ENCODE data around the gene GPC6. TPM values are rescaled to one million over a fixed set of nuclear protein-coding genes. Genes with fewer than 3 reads are reported as not detected.
A peak's percentile ranks its signal among the peaks of the same experiment; 100 is the strongest.

Gene GPC6
- total RNA-seq, 1 donor from 2014 or later = 16.1 TPM

- no peaks in the 10 kb centered on the region for H3K36me3 Mint-ChIP-seq (ENCODE audit: low read depth, unreplicated experiment)
- no peak for DNase-seq (ENCODE audit: low spot score)
- no peak overlapping the region for H3K27ac Mint-ChIP-seq (ENCODE audit: unreplicated experiment)
- peaks cover 2% of the 10 kb centered on the region for H3K27me3 Mint-ChIP-seq (ENCODE audit: unreplicated experiment)
- TF ChIP-seq CTCF (IDR thresholded peaks at IDR 0.05; ENCODE audit: unreplicated experiment) = no peak
- H3K4me3 Mint-ChIP-seq (ENCODE audit: unreplicated experiment) = no peak overlapping the region
- H3K4me1 Mint-ChIP-seq (ENCODE audit: unreplicated experiment) = peaks cover 11% of the 10 kb centered on the region
- no peaks in the 10 kb centered on the region for H3K9me3 Mint-ChIP-seq (ENCODE audit: unreplicated experiment)
Observed at GRCh38 chr13:93305886-93306285, 79.3 kb downstream of the GPC6 start.

- H3K27ac Mint-ChIP-seq (ENCODE audit: unreplicated experiment) = no peak overlapping the region
- peaks cover 2% of the 10 kb centered on the region for H3K27me3 Mint-ChIP-seq (ENCODE audit: unreplicated experiment)
- H3K4me1 Mint-ChIP-seq (ENCODE audit: unreplicated experiment) = peaks cover 11% of the 10 kb centered on the region
- H3K4me3 Mint-ChIP-seq (ENCODE audit: unreplicated experiment) = no peak overlapping the region
- DNase-seq (ENCODE audit: low spot score) = no peak
- TF ChIP-seq CTCF (IDR thresholded peaks at IDR 0.05; ENCODE audit: unreplicated experiment) = no peak
- no peaks in the 10 kb centered on the region for H3K9me3 Mint-ChIP-seq (ENCODE audit: unreplicated experiment)
- no peaks in the 10 kb centered on the region for H3K36me3 Mint-ChIP-seq (ENCODE audit: low read depth, unreplicated experiment)
Observed at GRCh38 chr13:93307136-93307535, 80.5 kb downstream of the GPC6 start.

- no peaks in the 10 kb centered on the region for H3K36me3 Mint-ChIP-seq (ENCODE audit: low read depth, unreplicated experiment)
Observed at GRCh38 chr13:93307651-93308050, 81.0 kb downstream of the GPC6 start.

GRCh38 chr13:93309886-93310523 lies 83.4 kb downstream of the GPC6 start:
- Mint-ChIP-seq H3K36me3 (ENCODE audit: low read depth, unreplicated experiment) (no peaks in the 10 kb centered on the region), H3K4me1 (ENCODE audit: unreplicated experiment) (peaks cover 11% of the 10 kb centered on the region), H3K4me3 (ENCODE audit: unreplicated experiment) (no peak overlapping the region), H3K27ac (ENCODE audit: unreplicated experiment) (peak overlapping the region; percentile 96), H3K9me3 (ENCODE audit: unreplicated experiment) (no peaks in the 10 kb centered on the region), H3K27me3 (ENCODE audit: unreplicated experiment) (peaks cover 2% of the 10 kb centered on the region)
- no peak for TF ChIP-seq CTCF (IDR thresholded peaks at IDR 0.05; ENCODE audit: unreplicated experiment)
- DNase-seq (ENCODE audit: low spot score) = no peak

More at GRCh38 chr13:93307651-93308050, 81.0 kb downstream of the GPC6 start:
- Mint-ChIP-seq H3K27me3 (ENCODE audit: unreplicated experiment) (peaks cover 2% of the 10 kb centered on the region), H3K4me1 (ENCODE audit: unreplicated experiment) (peaks cover 11% of the 10 kb centered on the region), H3K27ac (ENCODE audit: unreplicated experiment) (no peak overlapping the region), H3K9me3 (ENCODE audit: unreplicated experiment) (no peaks in the 10 kb centered on the region), H3K4me3 (ENCODE audit: unreplicated experiment) (no peak overlapping the region)
- DNase-seq (ENCODE audit: low spot score) = no peak
- TF ChIP-seq CTCF (IDR thresholded peaks at IDR 0.05; ENCODE audit: unreplicated experiment) = no peak

GRCh38 chr13:93316841-93317240 lies 90.2 kb downstream of the GPC6 start:
- H3K27me3 Mint-ChIP-seq (ENCODE audit: unreplicated experiment) = no peaks in the 10 kb centered on the region
- TF ChIP-seq CTCF (IDR thresholded peaks at IDR 0.05; ENCODE audit: unreplicated experiment) = no peak
- no peak overlapping the region for H3K4me3 Mint-ChIP-seq (ENCODE audit: unreplicated experiment)
- H3K4me1 Mint-ChIP-seq (ENCODE audit: unreplicated experiment) = peaks cover 10% of the 10 kb centered on the region
- H3K36me3 Mint-ChIP-seq (ENCODE audit: low read depth, unreplicated experiment) = no peaks in the 10 kb centered on the region
- no peak overlapping the region for H3K27ac Mint-ChIP-seq (ENCODE audit: unreplicated experiment)
- no peak for DNase-seq (ENCODE audit: low spot score)
- no peaks in the 10 kb centered on the region for H3K9me3 Mint-ChIP-seq (ENCODE audit: unreplicated experiment)

Measured in endothelial cell (in vitro differentiated cells).